Skin epidermis (tissue), 12 donors: ENCODE measurements around the gene NFATC1.
"Not testable (repeated sequence)": the region's sequence is repeated elsewhere in the genome, so short reads cannot be mapped to it uniquely, and the experiment has no call there.

Source experiments
- H3K27ac ChIP-seq, 21 experiments: fragments of 200-600 bp; sonication (generic) in 11 of 21; one replicate each; pipeline ENCODE4 v1.5.0; 2020; ENCODE audit warnings: mild to moderate bottlenecking in 3 of 21, inconsistent platforms in 2 of 21, moderate library complexity in 2 of 21
- H3K4me3 ChIP-seq, 7 experiments: fragments of 200-600 bp; sonication (generic) in 2 of 7; one replicate each; pipeline ENCODE4 v1.5.0; 2020; ENCODE audit warnings: inconsistent platforms in 2 of 7, mild to moderate bottlenecking in 2 of 7, moderate library complexity in 1 of 7

NFATC1 gene

DNA sequence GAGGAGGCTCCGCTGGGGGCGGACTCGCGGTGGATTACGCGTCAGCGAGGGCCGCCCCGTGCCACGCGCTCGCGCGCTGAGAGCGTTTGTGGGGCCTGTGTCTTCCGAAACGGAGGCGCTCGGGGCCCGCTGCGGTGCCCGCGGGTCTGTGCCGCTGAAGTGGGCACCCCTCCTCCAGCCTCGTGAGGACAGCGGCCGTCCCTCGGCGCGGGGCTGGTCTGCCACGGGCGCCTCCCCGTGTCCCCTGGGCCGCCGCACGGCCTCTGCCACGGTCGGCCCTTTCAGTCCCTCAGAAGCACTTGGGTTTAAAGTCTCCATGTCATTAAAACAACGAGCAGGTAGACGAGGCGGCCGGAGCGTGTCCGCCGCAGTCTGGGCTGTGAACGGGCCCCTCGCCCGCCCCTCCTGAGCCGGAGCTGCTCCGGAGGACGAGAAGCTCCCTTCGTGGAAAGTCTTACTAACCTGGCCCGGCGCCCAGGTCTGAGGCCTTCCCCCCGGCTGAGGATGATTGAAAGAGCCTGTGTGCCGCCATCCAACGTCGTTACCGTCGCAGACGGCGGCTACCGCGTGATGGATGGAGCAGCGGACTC is 97.6 kb downstream of the NFATC1 start:
- H3K27ac ChIP-seq = no peak overlapping the region
- no peak overlapping the region for H3K4me3 ChIP-seq

DNA sequence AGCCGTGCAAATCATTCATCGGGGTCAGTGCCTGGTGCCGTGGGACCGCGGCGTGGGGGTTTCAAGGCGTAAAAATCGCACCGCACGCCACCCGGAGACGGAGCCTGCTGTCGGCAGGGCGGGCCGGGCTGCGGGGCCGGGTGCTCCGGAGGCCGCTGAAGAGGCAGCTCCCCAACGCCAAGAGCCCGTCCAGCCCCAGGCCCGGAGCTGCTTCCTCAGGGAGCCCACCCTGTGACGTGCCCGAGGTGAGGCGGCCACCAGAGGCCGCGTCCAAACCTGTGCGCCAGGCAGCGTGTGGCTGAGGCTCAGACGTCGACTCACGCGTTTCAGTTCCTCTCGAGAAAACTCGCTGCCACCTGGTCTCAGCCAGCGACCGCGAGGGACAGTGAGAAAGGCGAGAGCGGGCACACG is 98.1 kb downstream of the NFATC1 start:
- no peak overlapping the region for H3K27ac ChIP-seq
- no peak overlapping the region for H3K4me3 ChIP-seq

DNA sequence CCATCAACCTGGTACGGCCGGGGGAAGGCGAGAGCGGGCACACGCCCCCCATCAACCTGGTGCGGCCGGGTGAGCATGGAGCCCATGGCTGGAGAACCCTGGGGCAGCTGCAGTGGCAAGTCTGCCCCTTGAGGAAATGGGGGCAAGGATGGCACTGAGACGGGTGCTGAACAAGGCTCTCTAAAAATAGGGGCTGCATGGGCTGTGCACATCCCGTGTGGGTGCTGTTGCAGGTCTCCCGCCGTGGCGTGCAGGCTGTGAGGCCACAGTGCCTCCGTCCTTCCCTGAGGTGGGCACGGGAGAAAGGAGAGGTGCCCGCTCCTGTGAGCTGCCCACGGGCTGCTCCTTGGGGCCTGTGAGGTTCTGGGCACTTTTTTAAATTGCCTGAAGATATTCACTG is 99.2 kb downstream of the NFATC1 start:
- H3K4me3 ChIP-seq = no peak overlapping the region
- H3K27ac ChIP-seq = no peak overlapping the region

DNA sequence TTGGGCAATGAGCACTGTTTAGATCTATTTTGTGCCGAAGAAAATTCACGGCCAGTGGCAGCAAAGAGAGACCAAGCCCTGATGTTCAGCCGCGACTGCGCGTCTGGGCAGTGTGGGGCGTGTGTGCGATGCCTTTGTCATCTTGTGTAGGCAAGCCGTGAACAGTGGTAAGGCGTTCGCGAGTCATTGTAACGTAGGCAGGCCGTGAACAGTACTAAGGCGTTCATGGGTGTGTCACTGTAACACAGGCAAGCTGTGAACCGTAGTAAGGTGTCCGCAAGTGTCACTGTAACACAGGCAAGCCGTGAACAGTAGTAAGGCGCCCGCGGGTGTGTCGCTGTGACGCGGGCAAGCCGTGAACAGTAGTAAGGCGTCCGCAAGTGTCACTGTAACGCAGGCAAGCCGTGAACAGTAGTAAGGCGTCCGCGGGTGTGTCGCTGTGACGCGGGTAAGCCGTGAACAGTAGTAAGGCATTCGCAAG is 99.9 kb downstream of the NFATC1 start:
- Histone ChIP-seq H3K27ac (peak overlapping the region in 5 of 21 experiments; percentile 39 to 68 (median 55)), H3K4me3 (no peak overlapping the region)

DNA sequence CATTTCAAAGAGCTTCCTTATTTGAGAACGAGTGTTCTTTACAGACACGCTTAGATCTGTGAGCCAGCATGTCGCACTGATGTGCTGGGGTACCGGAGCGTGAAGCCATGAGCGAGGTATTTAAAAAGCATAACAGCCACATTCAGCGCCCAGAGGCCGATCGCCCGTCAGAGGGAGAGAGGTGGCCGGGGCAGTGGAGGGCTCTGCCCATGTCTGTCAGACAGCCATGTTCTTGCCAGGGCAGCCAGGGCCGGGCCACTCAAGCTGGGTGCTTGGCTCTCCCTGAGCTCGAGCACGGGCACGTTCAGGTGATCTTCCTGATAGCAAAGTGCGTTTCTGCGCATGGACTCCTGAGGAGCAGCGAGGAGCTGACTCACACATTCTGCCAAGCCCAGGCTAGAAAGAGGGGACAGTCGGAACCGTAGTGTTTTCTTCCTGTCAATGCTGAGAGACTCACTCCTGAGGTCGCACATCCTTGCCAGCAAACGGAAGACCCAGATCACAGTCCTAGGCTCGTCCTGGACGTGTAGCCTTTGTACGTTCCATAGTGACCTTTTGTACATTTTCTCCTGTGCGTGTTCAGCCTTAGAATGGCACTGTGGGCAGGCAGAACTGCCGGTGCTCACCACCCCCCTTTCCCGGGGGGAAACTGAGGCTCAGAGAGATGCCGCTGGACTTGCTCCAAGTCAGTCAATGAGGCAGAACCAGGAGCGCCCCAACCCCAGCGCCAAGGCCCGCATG is 100.7 kb downstream of the NFATC1 start:
- H3K27ac ChIP-seq = peak overlapping the region in 9 of 21 experiments; percentile 10 to 68 (median 41)
- no peak overlapping the region for H3K4me3 ChIP-seq

- no peak overlapping the region for H3K4me3 ChIP-seq
These were observed 101.4 kb downstream of the NFATC1 start for GRCh38 chr18:79496978-79497637.

GRCh38 chr18:79497638-79498081 is 101.9 kb downstream of the NFATC1 start:
- H3K4me3 ChIP-seq = no peak overlapping the region
- peak overlapping the region in 1 of 21 experiments; percentile 67 for H3K27ac ChIP-seq

More at GRCh38 chr18:79496978-79497637, 101.4 kb downstream of the NFATC1 start:
- H3K27ac ChIP-seq = peak overlapping the region in 6 of 21 experiments; percentile 10 to 68 (median 38)

GRCh38 chr18:79498662-79499061 is 102.9 kb downstream of the NFATC1 start:
- Histone ChIP-seq H3K4me3 (no peak overlapping the region), H3K27ac (no peak overlapping the region)

- no peak overlapping the region for H3K27ac ChIP-seq
- no peak overlapping the region for H3K4me3 ChIP-seq
These were observed 105.3 kb downstream of the NFATC1 start for GRCh38 chr18:79501006-79501405.

- no peak overlapping the region for H3K27ac ChIP-seq
- no peak overlapping the region for H3K4me3 ChIP-seq
These were observed 107.1 kb downstream of the NFATC1 start for GRCh38 chr18:79502782-79503181.

GRCh38 chr18:79503406-79503805 is 107.7 kb downstream of the NFATC1 start:
- Histone ChIP-seq H3K27ac (no peak overlapping the region), H3K4me3 (no peak overlapping the region)

DNA sequence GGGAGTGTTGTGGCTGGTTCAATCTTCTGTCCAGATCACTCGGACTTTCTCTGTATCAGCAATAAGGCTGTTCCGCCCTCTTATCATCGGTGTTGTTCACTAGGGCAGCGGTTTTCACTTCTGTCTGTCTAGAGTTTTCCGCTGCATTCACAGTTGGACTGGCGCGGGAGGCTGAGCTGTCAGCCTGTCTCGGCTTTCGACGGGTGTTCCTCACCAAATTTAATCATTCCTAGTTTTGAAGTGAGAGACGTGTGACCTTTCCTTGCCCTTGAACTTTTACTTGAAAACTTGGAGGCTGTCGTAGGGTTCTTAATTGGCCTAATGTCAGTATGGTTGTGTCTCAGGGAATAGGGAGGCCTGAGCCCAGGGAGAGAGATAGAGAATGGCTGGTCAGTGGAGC is 108.3 kb downstream of the NFATC1 start:
- H3K4me3 ChIP-seq = no peak overlapping the region
- no peak overlapping the region for H3K27ac ChIP-seq

GRCh38 chr18:79504495-79504894 is 108.8 kb downstream of the NFATC1 start:
- H3K4me3 ChIP-seq, H3K27ac ChIP-seq: not testable (repeated sequence)

DNA sequence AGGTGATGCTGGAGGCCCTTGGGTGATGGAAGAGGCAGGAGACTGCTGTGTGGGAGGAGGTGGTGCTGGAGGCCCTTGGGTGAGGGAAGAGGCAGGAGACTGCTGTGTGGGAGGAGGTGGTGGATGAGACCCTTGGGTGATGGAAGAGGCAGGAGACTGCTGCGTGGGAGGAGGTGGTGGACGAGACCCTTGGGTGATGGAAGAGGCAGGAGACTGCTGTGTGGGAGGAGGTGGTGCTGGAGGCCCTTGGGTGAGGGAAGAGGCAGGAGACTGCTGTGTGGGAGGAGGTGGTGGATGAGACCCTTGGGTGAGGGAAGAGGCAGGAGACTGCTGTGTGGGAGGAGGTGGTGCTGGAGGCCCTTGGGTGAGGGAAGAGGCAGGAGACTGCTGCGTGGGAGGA is 109.7 kb downstream of the NFATC1 start:
- H3K27ac ChIP-seq = peak overlapping the region in 2 of 21 experiments; percentile 37 to 85
- H3K4me3 ChIP-seq = not testable (repeated sequence)

- Histone ChIP-seq H3K27ac (peak overlapping the region in 20 of 21 experiments; percentile 45 to 91 (median 76)), H3K4me3 (peak overlapping the region in 3 of 7 experiments; percentile 9 to 37 (median 11))
These were observed 110.7 kb downstream of the NFATC1 start for GRCh38 chr18:79506191-79507075.

DNA sequence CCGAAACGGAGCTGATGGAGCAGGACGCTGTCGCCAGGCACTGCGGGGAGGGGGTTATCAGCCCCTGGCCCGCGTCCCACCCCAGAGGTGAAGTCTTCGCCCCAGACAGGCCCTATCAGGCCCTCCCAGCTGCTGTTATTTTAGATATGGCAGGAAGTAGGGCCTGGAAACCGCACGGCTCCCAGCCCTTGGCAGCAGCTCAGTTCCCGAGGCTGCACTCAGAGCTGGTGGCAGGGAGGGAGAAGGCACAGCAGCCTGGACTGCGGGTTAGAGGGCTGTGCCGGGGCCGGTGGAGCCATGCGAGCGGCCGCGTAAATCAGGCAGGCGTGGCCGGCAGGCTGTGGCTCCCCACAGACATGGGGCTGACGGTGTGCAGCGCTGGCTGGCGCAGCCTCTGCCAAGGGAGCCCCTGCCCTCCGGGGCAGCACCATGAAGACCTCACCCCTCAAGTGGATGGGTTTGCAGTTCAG is 111.4 kb downstream of the NFATC1 start:
- H3K4me3 ChIP-seq = peak overlapping the region; percentile 1 to 37 (median 11)
- H3K27ac ChIP-seq = peak overlapping the region in 20 of 21 experiments; percentile 45 to 91 (median 76)

- H3K27ac ChIP-seq = peak overlapping the region in 20 of 21 experiments; percentile 45 to 91 (median 76)
- peak overlapping the region; percentile 1 to 37 (median 11) for H3K4me3 ChIP-seq
These were observed 112.1 kb downstream of the NFATC1 start for GRCh38 chr18:79507546-79508480.
